ENCODE measurements around the gene IGF2BP3. TPM values are rescaled to one million over a fixed set of nuclear protein-coding genes. Genes with fewer than 3 reads are reported as not detected.

IGF2BP3 gene
- polyA plus RNA-seq, 6 donors from 2014 or later: 0.35 to 1.8 (median 0.75) TPM; not detected in 1

DNA sequence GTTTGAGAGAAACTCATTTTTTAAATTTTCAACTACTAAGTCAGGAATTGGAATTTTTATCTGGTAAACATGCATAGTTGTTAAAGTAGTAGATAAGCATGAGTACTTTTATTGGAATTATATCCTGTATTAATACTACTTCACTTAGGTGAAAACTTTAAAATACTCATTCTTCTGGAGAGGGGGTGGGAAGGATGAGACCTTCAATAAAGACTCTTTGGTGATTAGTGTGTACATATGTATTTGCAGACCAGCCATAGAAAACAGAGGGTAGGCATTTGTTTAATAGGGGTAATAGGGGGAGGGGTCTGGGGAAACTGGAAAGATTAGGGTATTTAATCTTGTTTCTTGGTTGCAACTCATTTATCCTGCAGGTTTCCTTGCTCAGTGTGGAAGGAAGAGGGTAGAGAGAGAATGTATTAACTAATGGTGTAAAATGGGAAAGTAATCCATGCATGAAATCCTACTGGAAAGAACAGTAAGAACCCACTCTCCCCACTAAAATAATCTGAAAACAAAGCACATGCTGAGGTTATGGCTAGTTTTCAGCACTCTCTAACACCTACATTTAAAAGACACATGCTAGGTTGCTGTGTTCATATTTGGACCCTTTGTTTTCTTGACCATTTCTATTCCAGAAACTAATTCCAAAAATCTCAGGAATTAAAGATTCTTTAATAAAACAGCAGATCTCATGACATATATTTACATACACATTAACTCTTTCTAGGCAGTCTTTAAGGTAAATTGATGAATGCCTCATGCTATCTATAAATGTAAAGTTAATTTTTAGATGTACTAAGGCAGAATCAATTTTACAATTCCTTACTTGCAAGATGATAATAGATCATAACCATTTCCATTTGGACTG lies 6.2 kb upstream of the IGF2BP3 start:
- DNase-seq (no peak), ATAC-seq (ENCODE audit: low read depth in 2 of 2) (no peak)
- H3K4me3 Mint-ChIP-seq: peak overlapping the region in 1 of 8 donors; percentile 45
- H3K4me1 Mint-ChIP-seq: peaks cover 6 to 14% (median 8%) of the 10 kb centered on the region in 3 donors
- H3K36me3 Mint-ChIP-seq: peaks cover 7 to 10% of the 10 kb centered on the region in 2 donors
- peaks cover 0 to 15% (median 3%) of the 10 kb centered on the region in 7 donors for H3K9me3 Mint-ChIP-seq
- H3K27ac Mint-ChIP-seq: no peak overlapping the region
- peaks cover 47 to 55% (median 54%) of the 10 kb centered on the region in 3 donors for H3K27me3 Mint-ChIP-seq

DNA sequence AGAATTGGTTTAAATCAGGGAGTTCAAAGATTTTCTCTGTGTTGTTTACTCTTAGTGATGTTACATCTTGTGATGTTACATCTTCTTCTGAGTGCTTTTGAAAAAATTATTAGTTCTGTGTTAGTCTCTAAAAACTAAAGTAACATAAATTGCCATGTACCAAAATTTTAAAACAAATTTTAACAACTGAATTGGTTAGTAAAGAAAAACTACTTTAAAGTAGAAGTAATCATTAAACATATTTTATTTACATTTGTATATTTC lies 5.2 kb upstream of the IGF2BP3 start:
- H3K4me1 Mint-ChIP-seq: peaks cover 13 to 21% (median 15%) of the 10 kb centered on the region in 3 donors
- peaks cover 5 to 7% of the 10 kb centered on the region in 2 donors for H3K36me3 Mint-ChIP-seq
- peak overlapping the region in 1 of 8 donors; percentile 70 for H3K4me3 Mint-ChIP-seq
- ATAC-seq (ENCODE audit: low read depth in 2 of 2) (no peak), DNase-seq (no peak)
- peaks cover 49 to 56% (median 54%) of the 10 kb centered on the region in 3 donors for H3K27me3 Mint-ChIP-seq
- H3K27ac Mint-ChIP-seq: peak overlapping the region in 1 of 6 donors; percentile 79
- peaks cover 0 to 18% (median 3%) of the 10 kb centered on the region in 7 donors for H3K9me3 Mint-ChIP-seq

DNA sequence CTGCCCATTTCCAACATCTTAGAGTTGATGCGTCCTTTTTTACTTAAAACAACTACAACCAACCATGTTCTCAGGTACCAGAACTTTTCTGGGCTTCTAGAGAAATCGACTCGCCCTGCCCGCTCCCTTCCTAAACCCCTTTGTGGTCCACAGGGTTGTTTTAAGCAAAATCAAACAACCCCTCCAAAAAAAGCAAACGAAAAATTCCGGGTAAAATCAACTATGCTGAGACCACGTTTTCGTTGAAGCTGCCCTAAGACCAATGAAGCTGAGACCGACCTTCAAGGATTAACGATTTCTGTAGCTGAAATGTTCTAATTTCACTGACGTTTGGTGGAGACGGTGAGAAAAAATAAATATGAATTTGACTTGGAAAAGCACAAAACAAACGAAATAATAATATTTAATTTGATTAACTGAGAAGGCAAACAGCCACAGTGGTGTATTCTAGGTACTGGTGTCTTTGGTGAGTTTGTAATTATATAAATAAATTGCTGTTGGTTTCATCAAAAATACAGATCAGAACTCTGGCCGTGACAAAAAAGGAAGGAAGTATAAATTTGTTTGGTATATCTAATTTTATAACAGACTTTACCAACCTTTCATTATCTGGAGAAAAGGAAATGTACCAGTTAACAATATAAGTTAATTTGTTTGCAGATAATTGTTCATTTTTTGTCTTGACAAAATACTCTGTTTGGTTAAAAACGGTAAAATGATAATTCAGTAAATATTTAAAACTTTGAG lies 4.7 kb upstream of the IGF2BP3 start:
- ATAC-seq (ENCODE audit: low read depth in 2 of 2): no peak
- peaks cover 0 to 18% (median 3%) of the 10 kb centered on the region in 7 donors for H3K9me3 Mint-ChIP-seq
- peak overlapping the region in 4 of 6 donors; percentile 63 to 95 (median 73) for H3K27ac Mint-ChIP-seq
- peak overlapping the region; percentile 62 to 84 (median 74) for H3K4me3 Mint-ChIP-seq
- H3K4me1 Mint-ChIP-seq: peaks cover 18 to 26% (median 20%) of the 10 kb centered on the region in 3 donors
- DNase-seq: no peak
- H3K27me3 Mint-ChIP-seq: peaks cover 54 to 56% (median 56%) of the 10 kb centered on the region in 3 donors
- peaks cover 5 to 7% of the 10 kb centered on the region in 2 donors for H3K36me3 Mint-ChIP-seq

DNA sequence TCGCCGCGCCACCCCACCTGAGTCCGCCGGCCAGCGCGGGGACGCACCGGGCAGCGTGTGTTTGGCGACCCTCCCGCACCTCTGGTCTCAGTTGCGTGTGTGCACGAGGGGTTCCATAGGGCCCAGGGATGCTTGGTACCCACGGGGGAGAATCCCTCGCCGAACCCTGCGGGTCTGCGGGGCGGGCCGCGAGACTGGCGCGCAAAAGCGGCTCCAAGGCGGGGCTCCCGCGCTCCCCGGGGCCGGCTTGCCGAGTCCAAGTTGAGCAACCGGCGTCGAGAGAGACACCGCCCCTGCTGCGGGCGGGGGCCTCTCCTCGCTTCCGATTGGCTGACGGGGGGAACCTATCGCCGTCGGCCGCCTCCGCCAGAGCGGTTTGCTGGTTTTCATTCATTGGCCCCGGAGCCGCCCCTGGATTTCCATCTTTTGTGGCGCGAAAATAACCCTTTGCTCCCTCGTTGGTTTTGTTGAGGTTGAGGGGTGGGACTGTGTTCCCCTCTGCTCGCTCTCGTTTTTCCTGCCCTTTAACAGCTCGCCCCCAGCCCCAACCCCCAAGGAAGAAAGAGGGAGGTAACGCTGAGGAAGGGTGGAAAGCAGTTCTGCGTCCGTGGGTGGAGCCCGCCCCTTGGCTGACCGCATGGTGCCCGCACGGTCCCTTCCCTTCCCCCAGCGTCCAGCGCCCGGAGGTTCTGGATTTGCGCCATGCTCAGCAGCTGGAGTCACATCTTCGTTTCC lies 4.0 kb upstream of the IGF2BP3 start:
- H3K27me3 Mint-ChIP-seq: peaks cover 56 to 58% (median 57%) of the 10 kb centered on the region in 3 donors
- peak overlapping the region; percentile 62 to 84 (median 74) for H3K4me3 Mint-ChIP-seq
- no peak for DNase-seq
- peaks cover 5 to 7% of the 10 kb centered on the region in 2 donors for H3K36me3 Mint-ChIP-seq
- ATAC-seq (ENCODE audit: low read depth in 2 of 2): peak; percentile 24 to 31
- H3K27ac Mint-ChIP-seq: peak overlapping the region in 3 of 6 donors; percentile 63 to 95 (median 79)
- peaks cover 0 to 18% (median 3%) of the 10 kb centered on the region in 7 donors for H3K9me3 Mint-ChIP-seq
- peaks cover 20 to 28% (median 22%) of the 10 kb centered on the region in 3 donors for H3K4me1 Mint-ChIP-seq

DNA sequence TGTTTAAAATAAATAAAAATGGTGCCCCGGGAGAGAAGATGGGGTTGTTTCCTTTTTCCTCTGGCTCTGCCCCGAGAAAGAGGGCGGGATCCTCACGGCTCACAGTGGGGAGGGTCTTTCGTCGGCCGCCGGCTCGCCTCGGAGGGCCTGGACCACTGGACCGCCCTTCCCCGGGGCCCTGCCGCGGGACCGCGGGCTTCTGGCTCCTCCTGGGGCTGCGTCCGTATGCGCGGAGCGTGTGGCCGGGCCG lies 3.5 kb upstream of the IGF2BP3 start:
- H3K9me3 Mint-ChIP-seq: peaks cover 0 to 18% (median 3%) of the 10 kb centered on the region in 7 donors
- H3K36me3 Mint-ChIP-seq: peaks cover 5 to 7% of the 10 kb centered on the region in 2 donors
- no peak overlapping the region for H3K27ac Mint-ChIP-seq
- ATAC-seq (ENCODE audit: low read depth in 2 of 2) (no peak), DNase-seq (no peak)
- H3K4me3 Mint-ChIP-seq: peak overlapping the region in 1 of 8 donors; percentile 62
- peaks cover 52 to 56% (median 52%) of the 10 kb centered on the region in 3 donors for H3K27me3 Mint-ChIP-seq
- peaks cover 20 to 29% (median 25%) of the 10 kb centered on the region in 3 donors for H3K4me1 Mint-ChIP-seq

DNA sequence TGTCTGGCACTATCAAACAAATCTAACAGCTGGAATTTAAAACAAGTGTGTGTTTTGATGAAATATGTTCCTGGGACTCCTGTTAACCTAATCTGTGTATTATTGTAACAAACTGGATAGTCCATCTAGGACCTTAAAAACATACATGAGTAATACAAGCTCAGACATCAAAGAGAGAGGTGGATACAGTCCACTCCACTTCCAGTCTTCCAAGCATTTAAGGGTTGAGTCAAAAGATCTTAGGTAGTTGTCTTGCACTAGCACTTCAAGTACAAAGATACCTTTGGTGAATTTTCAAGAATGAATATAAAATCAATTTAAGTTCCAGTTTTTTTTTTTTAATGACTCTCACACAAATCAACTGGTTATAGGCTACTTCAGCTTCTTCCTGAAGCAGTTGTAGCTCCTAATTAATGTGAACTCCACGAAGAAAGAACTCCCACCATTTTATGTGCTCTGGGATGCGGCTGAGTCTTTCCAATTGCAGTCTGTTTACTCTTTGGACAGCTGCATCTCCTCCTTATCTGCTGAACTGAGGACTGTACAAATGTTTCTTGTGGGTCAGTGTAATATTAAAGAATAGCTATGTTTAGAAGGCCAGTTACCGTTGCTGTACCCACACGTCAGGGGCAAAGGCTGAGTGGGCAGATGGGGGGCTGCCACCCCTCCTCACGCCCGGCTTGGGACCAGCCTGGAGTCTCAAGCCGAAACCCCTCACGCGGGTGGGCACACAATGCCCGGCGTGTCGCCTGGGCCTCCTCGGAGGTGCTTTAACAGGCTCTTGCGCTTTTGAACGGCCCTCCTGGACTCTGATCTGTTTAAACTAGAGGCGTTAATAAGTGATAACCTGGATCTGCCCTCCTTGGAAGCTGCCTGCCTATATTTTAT lies 2.9 kb upstream of the IGF2BP3 start:
- Mint-ChIP-seq H3K36me3 (peaks cover 5 to 7% of the 10 kb centered on the region in 2 donors), H3K27me3 (peaks cover 51 to 55% (median 51%) of the 10 kb centered on the region in 3 donors), H3K9me3 (peaks cover 0 to 18% (median 3%) of the 10 kb centered on the region in 7 donors), H3K4me1 (peaks cover 22 to 32% (median 31%) of the 10 kb centered on the region in 3 donors), H3K27ac (peak overlapping the region in 4 of 6 donors; percentile 64 to 91 (median 80)), H3K4me3 (peak overlapping the region in 6 of 8 donors; percentile 15 to 67 (median 48))
- DNase-seq (no peak), ATAC-seq (ENCODE audit: low read depth in 2 of 2) (no peak)

DNA sequence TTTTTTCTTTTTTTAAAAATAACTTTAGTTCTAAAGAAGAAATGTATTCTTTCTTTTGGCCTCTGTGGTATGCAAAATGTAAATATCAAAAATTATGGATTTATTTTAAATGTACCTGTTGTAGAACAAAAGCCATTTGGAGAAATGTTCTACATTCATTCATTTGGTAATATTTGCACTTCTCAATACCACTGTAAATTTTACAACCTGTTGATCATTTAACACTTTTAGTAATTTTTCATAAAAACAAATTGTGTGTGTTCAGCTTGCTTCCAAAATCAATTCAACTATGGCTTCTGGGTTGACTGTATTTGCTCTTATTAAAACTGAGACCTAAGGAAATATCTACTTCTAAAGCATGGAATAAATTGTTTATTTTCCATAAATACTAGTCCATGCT lies 2.3 kb upstream of the IGF2BP3 start:
- DNase-seq: no peak
- Mint-ChIP-seq H3K36me3 (peaks cover 5 to 7% of the 10 kb centered on the region in 2 donors), H3K27me3 (peaks cover 57 to 62% (median 57%) of the 10 kb centered on the region in 3 donors), H3K27ac (no peak overlapping the region), H3K9me3 (peaks cover 0 to 18% (median 3%) of the 10 kb centered on the region in 7 donors), H3K4me1 (peaks cover 29 to 38% (median 38%) of the 10 kb centered on the region in 3 donors), H3K4me3 (peak overlapping the region in 1 of 8 donors; percentile 67)
- ATAC-seq (ENCODE audit: low read depth in 2 of 2): no peak

DNA sequence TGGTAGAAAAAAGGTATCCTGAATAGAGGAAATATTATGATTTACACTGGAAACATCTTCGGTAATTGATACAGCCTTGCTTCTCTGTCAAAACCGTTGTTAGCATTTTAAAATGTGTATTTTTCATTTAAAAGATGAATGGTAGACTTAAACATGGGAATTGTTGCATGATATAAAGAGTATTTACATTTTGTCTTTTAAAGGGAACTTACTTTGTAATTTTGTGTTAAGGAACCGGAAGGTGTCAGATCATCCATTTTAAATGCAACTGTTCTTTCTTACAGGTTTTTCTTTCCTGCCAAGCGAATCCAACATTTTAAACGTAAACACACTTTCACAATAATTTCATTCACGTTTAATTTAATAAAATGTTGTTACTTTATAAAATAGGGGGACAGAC lies 1.8 kb upstream of the IGF2BP3 start:
- Mint-ChIP-seq H3K27me3 (peaks cover 62% of the 10 kb centered on the region in 3 donors), H3K36me3 (peaks cover 5 to 7% of the 10 kb centered on the region in 2 donors), H3K9me3 (peaks cover 0 to 18% (median 3%) of the 10 kb centered on the region in 7 donors), H3K4me3 (peak overlapping the region in 3 of 8 donors; percentile 3 to 71 (median 19)), H3K4me1 (peaks cover 34 to 43% (median 43%) of the 10 kb centered on the region in 3 donors), H3K27ac (peak overlapping the region in 1 of 6 donors; percentile 74)
- ATAC-seq (ENCODE audit: low read depth in 2 of 2) (no peak), DNase-seq (no peak)

DNA sequence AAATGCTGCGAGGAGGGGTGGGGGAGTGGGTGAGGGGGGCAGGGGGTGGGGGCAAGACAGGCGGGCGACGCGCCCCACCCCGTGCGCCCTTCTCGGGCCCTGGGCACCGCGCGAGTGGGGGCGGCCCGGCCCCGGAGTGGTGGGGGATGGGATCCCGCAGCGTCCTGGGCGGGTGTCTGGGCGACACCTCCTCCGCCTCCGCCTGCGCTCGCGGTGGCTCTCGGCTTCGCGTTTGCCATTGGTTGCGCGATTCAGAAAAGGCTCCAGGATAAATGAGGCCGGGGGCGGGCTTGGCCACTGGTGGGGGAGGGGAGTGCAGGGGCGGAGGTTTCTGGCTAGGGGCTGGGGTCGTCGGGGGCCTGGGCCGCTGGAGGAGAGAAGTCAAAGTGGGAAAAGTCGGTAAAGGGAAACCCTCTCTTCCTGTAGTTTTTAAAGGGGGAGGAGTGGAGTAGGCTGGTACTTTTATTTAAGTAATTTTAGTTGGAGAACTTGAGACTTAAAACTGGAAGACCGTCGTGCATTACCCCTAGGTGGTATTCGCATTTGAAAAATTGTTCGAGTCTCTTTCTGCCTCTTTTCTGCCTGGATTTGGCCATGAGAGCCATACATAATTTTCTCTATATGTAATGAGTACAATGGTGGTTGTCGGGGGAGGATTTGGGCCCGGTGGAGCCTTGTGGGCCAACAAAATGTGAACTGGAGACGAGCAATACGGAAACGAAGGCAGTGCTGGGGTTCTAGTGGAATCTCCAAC lies 992 bp upstream of the IGF2BP3 start:
- Mint-ChIP-seq H3K9me3 (peaks cover 0 to 18% (median 3%) of the 10 kb centered on the region in 7 donors), H3K4me3 (peak overlapping the region; percentile 65 to 90 (median 85)), H3K27ac (peak overlapping the region in 4 of 6 donors; percentile 66 to 75 (median 68)), H3K27me3 (peaks cover 56 to 58% (median 58%) of the 10 kb centered on the region in 3 donors), H3K36me3 (peaks cover 5 to 7% of the 10 kb centered on the region in 2 donors), H3K4me1 (peaks cover 34 to 45% (median 43%) of the 10 kb centered on the region in 3 donors)
- no peak for DNase-seq
- ATAC-seq (ENCODE audit: low read depth in 2 of 2): peak in 1 of 2 donors; percentile 9

DNA sequence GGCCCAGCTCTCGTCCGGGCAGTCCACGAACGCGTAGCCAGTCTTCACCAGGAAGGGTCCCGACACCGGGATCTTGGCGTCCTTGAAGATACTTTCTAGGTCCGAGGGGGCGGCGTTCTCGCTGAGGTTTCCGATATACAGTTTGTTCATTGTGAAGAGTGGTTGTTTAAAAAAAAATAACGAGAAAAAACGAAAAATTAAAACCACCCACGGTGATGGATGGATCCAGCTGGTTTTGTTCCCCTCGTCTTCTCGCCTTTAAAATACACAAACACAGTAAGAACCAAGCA lies 385 bp downstream of the IGF2BP3 start:
- Mint-ChIP-seq H3K27ac (peak overlapping the region in 5 of 6 donors; percentile 75 to 91 (median 89)), H3K4me3 (peak overlapping the region; percentile 74 to 90 (median 85)), H3K36me3 (peaks cover 2 to 5% of the 10 kb centered on the region in 2 donors), H3K4me1 (peaks cover 32 to 43% (median 42%) of the 10 kb centered on the region in 3 donors), H3K9me3 (peaks cover 0 to 13% (median 2%) of the 10 kb centered on the region in 7 donors), H3K27me3 (peaks cover 60 to 67% (median 63%) of the 10 kb centered on the region in 3 donors)
- ATAC-seq (ENCODE audit: low read depth in 2 of 2) (no peak), DNase-seq (no peak)

DNA sequence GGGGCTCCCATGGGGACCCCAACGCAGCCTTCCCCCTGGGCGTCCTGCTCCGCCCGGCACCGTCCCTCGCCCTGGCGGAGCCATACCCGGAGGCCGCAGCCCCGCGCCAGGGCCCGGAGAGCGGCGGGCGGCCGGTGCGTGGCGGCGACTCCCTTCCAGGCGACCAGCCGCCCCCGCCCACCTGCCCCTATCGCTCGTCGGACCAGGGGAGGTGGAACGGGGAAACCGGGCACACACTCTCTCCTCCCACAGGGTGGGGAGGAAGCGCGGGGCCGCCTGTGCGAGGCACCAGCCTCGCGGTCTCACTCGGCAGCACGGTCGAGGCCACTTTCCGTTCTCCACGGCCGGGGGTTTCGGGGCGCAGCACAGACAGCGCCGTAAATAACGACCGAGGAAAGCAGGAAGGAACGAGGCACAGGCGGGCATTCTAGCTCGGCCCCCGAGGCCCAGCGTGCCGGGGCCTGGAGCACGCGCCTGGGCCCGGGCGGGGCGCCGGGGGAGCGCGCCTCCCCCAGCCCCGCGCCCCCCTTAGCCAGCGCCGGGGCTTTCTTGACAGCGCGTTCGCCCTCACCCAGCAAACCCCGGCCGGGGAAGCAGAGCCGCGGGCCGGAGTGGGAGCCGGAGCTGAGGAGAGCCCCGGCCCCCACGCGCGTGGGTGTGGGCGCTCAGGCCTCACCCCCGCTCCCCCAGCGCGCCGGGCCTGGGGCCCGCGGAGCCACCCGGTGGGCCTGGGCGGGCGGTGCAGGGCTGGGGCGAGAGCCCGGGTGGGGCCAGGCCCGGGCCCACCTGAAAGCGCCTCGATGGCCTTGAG lies 936 bp downstream of the IGF2BP3 start:
- peaks cover 0 to 10% (median 0%) of the 10 kb centered on the region in 7 donors for H3K9me3 Mint-ChIP-seq
- H3K36me3 Mint-ChIP-seq: no peaks in the 10 kb centered on the region
- peaks cover 57 to 64% (median 62%) of the 10 kb centered on the region in 3 donors for H3K27me3 Mint-ChIP-seq
- DNase-seq (peak; percentile 54), ATAC-seq (ENCODE audit: low read depth in 2 of 2) (peak; percentile 71 to 72)
- peak overlapping the region; percentile 77 to 90 (median 84) for H3K4me3 Mint-ChIP-seq
- H3K27ac Mint-ChIP-seq: peak overlapping the region in 2 of 6 donors; percentile 75 to 97
- H3K4me1 Mint-ChIP-seq: peaks cover 30 to 38% (median 36%) of the 10 kb centered on the region in 3 donors

All from naive B cell (primary cell).